H9 (cell line): ENCODE data around the gene NKX1-1. TPM values are rescaled to one million over a fixed set of nuclear protein-coding genes. Genes with fewer than 3 reads are reported as not detected.

Experiments used
- DNase-seq: peaks from one replicate; pipeline ENCODE4 v3.0.0-alpha.2; 2017
- H2AFZ ChIP-seq: one replicate; pipeline ENCODE4 v1.6.1; 2013; ENCODE audit warnings: mild to moderate bottlenecking, low read length, control low read depth, moderate library complexity
- H2AK5ac ChIP-seq: 2 replicates; pipeline ENCODE4 v1.6.1; 2013; ENCODE audit warnings: low read length, control low read depth, mixed read lengths; ENCODE audit not compliant: insufficient read length
- H2BK120ac ChIP-seq: one replicate; pipeline ENCODE4 v1.6.1; 2013; ENCODE audit warnings: low read depth, mild to moderate bottlenecking, low read length, control low read depth, inconsistent platforms; ENCODE audit not compliant: poor library complexity, severe bottlenecking
- H2BK12ac ChIP-seq: 2 replicates; pipeline ENCODE4 v1.6.1; 2013; ENCODE audit warnings: low read length, control low read depth, mixed read lengths, low read depth; ENCODE audit not compliant: insufficient read length
- H2BK15ac ChIP-seq: 2 replicates; pipeline ENCODE4 v1.6.1; 2013; ENCODE audit warnings: low read depth, low read length, control low read depth
- H2BK20ac ChIP-seq: one replicate; pipeline ENCODE4 v1.6.1; 2013; ENCODE audit warnings: low read depth, mild to moderate bottlenecking, low read length, control low read depth, inconsistent platforms; ENCODE audit not compliant: poor library complexity, severe bottlenecking
- H2BK5ac ChIP-seq: 2 replicates; pipeline ENCODE4 v1.6.1; 2013; ENCODE audit warnings: low read length, control low read depth, mixed read lengths; ENCODE audit not compliant: insufficient read length
- H3K14ac ChIP-seq: 2 replicates; pipeline ENCODE4 v1.6.1; 2013; ENCODE audit warnings: low read length, control low read depth; ENCODE audit not compliant: insufficient read depth
- H3K18ac ChIP-seq: 2 replicates; pipeline ENCODE4 v1.6.1; 2013; ENCODE audit warnings: low read depth, mild to moderate bottlenecking, mixed read lengths, low read length, control low read depth; ENCODE audit not compliant: insufficient read length
- H3K23ac ChIP-seq: 2 replicates; pipeline ENCODE4 v1.6.1; 2013; ENCODE audit warnings: low read length, control low read depth, mixed read lengths, low read depth; ENCODE audit not compliant: insufficient read length
- H3K23me2 ChIP-seq: 2 replicates; pipeline ENCODE4 v1.6.1; 2013; ENCODE audit warnings: low read depth, mild to moderate bottlenecking, mixed read lengths, low read length, control low read depth; ENCODE audit not compliant: insufficient read length, poor library complexity, severe bottlenecking
- H3K27ac ChIP-seq: 2 replicates; pipeline ENCODE4 v1.5.1; 2013; ENCODE audit warnings: low read length, control low read depth, mixed read lengths, low read depth; ENCODE audit not compliant: insufficient read length
- H3K27me3 ChIP-seq: 2 replicates; pipeline ENCODE4 v1.6.1; 2013; ENCODE audit warnings: low read length, control low read depth, inconsistent platforms; ENCODE audit not compliant: insufficient read depth
- H3K4ac ChIP-seq: 2 replicates; pipeline ENCODE4 v1.6.1; 2013; ENCODE audit warnings: low read depth, mild to moderate bottlenecking, control low read depth, inconsistent platforms, low read length, moderate library complexity
- H3K4me1 ChIP-seq: 2 replicates; pipeline ENCODE4 v1.6.1; 2013; ENCODE audit warnings: low read length, control low read depth, inconsistent platforms; ENCODE audit not compliant: insufficient read depth
- H3K4me2 ChIP-seq: 2 replicates; pipeline ENCODE4 v1.6.1; 2013; ENCODE audit warnings: low read length, control low read depth, mixed read lengths; ENCODE audit not compliant: insufficient read length, insufficient read depth
- H3K56ac ChIP-seq: 2 replicates; pipeline ENCODE4 v1.6.1; 2013; ENCODE audit warnings: low read depth, mild to moderate bottlenecking, mixed read lengths, low read length, control low read depth; ENCODE audit not compliant: insufficient read length
- H3K79me1 ChIP-seq: 2 replicates; pipeline ENCODE4 v1.6.1; 2013; ENCODE audit warnings: low read depth, mild to moderate bottlenecking, moderate library complexity, low read length, control low read depth, inconsistent platforms; ENCODE audit not compliant: insufficient read depth, poor library complexity, severe bottlenecking
- H3K79me2 ChIP-seq: 2 replicates; pipeline ENCODE4 v1.6.1; 2013; ENCODE audit warnings: low read length, control low read depth, inconsistent platforms; ENCODE audit not compliant: insufficient read depth
- H3K9ac ChIP-seq: 2 replicates; pipeline ENCODE4 v1.6.1; 2013; ENCODE audit warnings: low read length, control low read depth, mixed read lengths; ENCODE audit not compliant: insufficient read length; ENCODE audit errors: extremely low read depth
- H3K9me3 ChIP-seq: one replicate; pipeline ENCODE4 v1.6.1; 2013; ENCODE audit warnings: low read depth, low read length, inconsistent platforms; ENCODE audit not compliant: control insufficient read depth
- H3T11ph ChIP-seq: one replicate; pipeline ENCODE4 v1.6.1; 2013; ENCODE audit warnings: mild to moderate bottlenecking, low read length, control low read depth, inconsistent platforms
- H4K20me1 ChIP-seq: one replicate; pipeline ENCODE4 v1.6.1; 2013; ENCODE audit not compliant: control insufficient read depth, insufficient read length, insufficient read depth
- H4K5ac ChIP-seq: 2 replicates; pipeline ENCODE4 v1.6.1; 2013; ENCODE audit warnings: low read depth, mild to moderate bottlenecking, mixed read lengths, low read length, control low read depth; ENCODE audit not compliant: insufficient read length
- H4K8ac ChIP-seq: replicated peaks from 2 replicates; pipeline ENCODE4 v1.6.1; 2013; ENCODE audit warnings: low read length, control low read depth, mixed read lengths, low read depth; ENCODE audit not compliant: insufficient read length
- H4K91ac ChIP-seq: 2 replicates; pipeline ENCODE4 v1.6.1; 2013; ENCODE audit warnings: low read depth, mild to moderate bottlenecking, moderate library complexity, mixed read lengths, low read length, control low read depth; ENCODE audit not compliant: insufficient read length
- H3K27ac Mint-ChIP-seq, 3 experiments: 2 replicates in 2 of 3; 3 replicates in 1 of 3; pipeline ENCODE4 v1.8.0; 2020 to 2021; ENCODE audit warnings: mixed read lengths in 3 of 3, mild to moderate bottlenecking in 1 of 3, moderate library complexity in 1 of 3
- H3K27me3 Mint-ChIP-seq: 2 replicates; pipeline ENCODE4 v1.8.0; 2021; ENCODE audit warnings: low read depth, mild to moderate bottlenecking, moderate library complexity, mixed read lengths
- H3K36me3 Mint-ChIP-seq, 3 experiments: 2 replicates in 2 of 3; 3 replicates in 1 of 3; pipeline ENCODE4 v1.8.0; 2020 to 2021; ENCODE audit warnings: low read depth in 3 of 3, mixed read lengths in 3 of 3; ENCODE audit not compliant: insufficient read depth in 1 of 3
- H3K4me1 Mint-ChIP-seq, 2 experiments: 2 replicates each; pipeline ENCODE4 v1.8.0; 2020; ENCODE audit warnings: mixed read lengths in 2 of 2
- H3K4me3 Mint-ChIP-seq, 2 experiments: 2 replicates in 1 of 2; 3 replicates in 1 of 2; pipeline ENCODE4 v1.8.0; 2020 to 2021; ENCODE audit warnings: mild to moderate bottlenecking in 2 of 2, mixed read lengths in 2 of 2, moderate library complexity in 1 of 2
- H3K9me3 Mint-ChIP-seq, 2 experiments: 2 replicates in 1 of 2; 3 replicates in 1 of 2; pipeline ENCODE4 v1.8.0; 2020; ENCODE audit warnings: mild to moderate bottlenecking in 2 of 2, mixed read lengths in 2 of 2, moderate library complexity in 1 of 2
- WGBS: extraction: QIAGEN DNeasy Blood & Tissue Kit; methylation state at CpG from one replicate; pipeline ENCODE4 v1.1.7; 2013; ENCODE audit warnings: missing lambda C conversion rate, low lambda C conversion rate, mixed read lengths; ENCODE audit not compliant: insufficient read length; ENCODE audit errors: extremely low coverage; 5-methylcytosine and 5-hydroxymethylcytosine counted together
- total RNA-seq: library from RNA; stranded (reverse); gene quantifications from 2 replicates; pipeline ENCODE4 v1.2.1, GENCODE V29; 2021
- TF ChIP-seq, protein P1 (sequence below): fragments of 200-600 bp; sonication (generic); conservative IDR thresholded peaks from 3 replicates; pipeline ENCODE4 v1.8.0; 2021; ENCODE audit warnings: antibody characterized with exemption, mild to moderate bottlenecking

Gene NKX1-1
- total RNA-seq, 1 experiment from 2014 or later = not detected

DNA sequence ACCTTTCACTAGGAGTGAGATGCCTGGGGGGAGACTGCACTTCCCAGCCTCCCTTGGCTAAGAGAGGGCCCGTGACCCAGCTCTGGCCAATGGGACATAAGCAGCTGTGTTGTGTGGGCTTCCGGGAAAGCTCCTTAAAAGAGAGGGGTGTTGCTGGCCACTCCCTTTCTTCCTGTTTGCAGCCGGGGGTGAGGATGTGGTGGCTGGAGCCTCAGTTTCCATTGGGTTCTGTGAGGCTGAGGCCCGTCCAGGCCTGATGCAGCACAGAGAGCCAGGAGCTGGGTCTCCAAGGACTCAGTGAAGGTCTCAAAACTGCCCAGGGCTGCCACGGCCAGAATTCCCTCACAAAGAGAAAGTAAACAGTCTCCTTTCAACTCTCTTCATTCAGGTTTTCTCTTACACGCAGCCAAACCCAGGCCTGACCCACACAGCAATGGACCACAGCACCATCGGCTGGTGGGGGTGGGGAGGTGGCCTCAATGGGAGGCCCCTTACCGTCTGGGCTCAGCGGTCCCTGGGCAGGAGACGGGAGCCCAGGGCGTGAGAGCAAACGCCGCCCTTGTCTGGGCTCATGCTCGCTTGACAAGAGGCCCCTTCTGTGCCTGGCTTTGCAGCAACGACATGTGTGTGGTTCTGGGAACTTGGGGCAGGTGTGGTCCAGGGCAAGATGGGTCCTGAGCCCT is 6.6 kb downstream of the NKX1-1 start:
- Histone ChIP-seq H3K27me3 (peaks cover 37% of the 10 kb centered on the region), H2AFZ (no peak overlapping the region), H2AK5ac (no peak overlapping the region), H3K4me2 (no peak overlapping the region), H3K4ac (no peak overlapping the region), H2BK15ac (no peak overlapping the region), H3K18ac (no peak overlapping the region), H3K4me1 (no peaks in the 10 kb centered on the region), H2BK120ac (no peak overlapping the region), H2BK5ac (no peak overlapping the region), H3T11ph (no peak overlapping the region), H3K9me3 (peaks cover 6% of the 10 kb centered on the region), H2BK20ac (no peak overlapping the region), H3K79me1 (no peaks in the 10 kb centered on the region), H3K56ac (no peak overlapping the region), H3K79me2 (no peaks in the 10 kb centered on the region), H4K91ac (no peak overlapping the region), H3K23me2 (no peaks in the 10 kb centered on the region), H3K14ac (no peak overlapping the region; the same call in 1 of the 2 replicates), H4K20me1 (peaks cover 3% of the 10 kb centered on the region), H2BK12ac (no peak overlapping the region), H4K5ac (no peak overlapping the region), H3K27ac (no peak overlapping the region), H4K8ac (no peak overlapping the region), H3K23ac (no peak overlapping the region), H3K9ac (no peak overlapping the region)
- H3K4me3 Mint-ChIP-seq = no peak overlapping the region
- WGBS = no CpG with 5 or more reads among the region's 15 CpGs
- H3K9me3 Mint-ChIP-seq = peaks cover 20 to 40% of the 10 kb centered on the region in 2 experiments
- DNase-seq = no peak
- H3K27me3 Mint-ChIP-seq = peaks cover 43% of the 10 kb centered on the region
- peaks cover 13 to 23% (median 13%) of the 10 kb centered on the region in 3 experiments for H3K36me3 Mint-ChIP-seq
- no peak overlapping the region for H3K27ac Mint-ChIP-seq
- TF ChIP-seq, protein P1, sequence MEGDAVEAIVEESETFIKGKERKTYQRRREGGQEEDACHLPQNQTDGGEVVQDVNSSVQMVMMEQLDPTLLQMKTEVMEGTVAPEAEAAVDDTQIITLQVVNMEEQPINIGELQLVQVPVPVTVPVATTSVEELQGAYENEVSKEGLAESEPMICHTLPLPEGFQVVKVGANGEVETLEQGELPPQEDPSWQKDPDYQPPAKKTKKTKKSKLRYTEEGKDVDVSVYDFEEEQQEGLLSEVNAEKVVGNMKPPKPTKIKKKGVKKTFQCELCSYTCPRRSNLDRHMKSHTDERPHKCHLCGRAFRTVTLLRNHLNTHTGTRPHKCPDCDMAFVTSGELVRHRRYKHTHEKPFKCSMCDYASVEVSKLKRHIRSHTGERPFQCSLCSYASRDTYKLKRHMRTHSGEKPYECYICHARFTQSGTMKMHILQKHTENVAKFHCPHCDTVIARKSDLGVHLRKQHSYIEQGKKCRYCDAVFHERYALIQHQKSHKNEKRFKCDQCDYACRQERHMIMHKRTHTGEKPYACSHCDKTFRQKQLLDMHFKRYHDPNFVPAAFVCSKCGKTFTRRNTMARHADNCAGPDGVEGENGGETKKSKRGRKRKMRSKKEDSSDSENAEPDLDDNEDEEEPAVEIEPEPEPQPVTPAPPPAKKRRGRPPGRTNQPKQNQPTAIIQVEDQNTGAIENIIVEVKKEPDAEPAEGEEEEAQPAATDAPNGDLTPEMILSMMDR = no peak
- 0 out of 4 replicates have a peak, but pooled peaks cover 0 to 2% of the 10 kb centered on the region in 2 experiments for H3K4me1 Mint-ChIP-seq
